HG02981 (cell line): ENCODE measurements around the gene SUFU.
"Not testable (repeated sequence)": the region's sequence is repeated elsewhere in the genome, so short reads cannot be mapped to it uniquely, and the experiment has no call there.

Experiments
- ATAC-seq: cut with Tn5 transposase; IDR thresholded peaks from one replicate; pipeline ENCODE4 v1.9.1; 2021; ENCODE audit warnings: mild to moderate bottlenecking, moderate library complexity; ENCODE audit not compliant: unreplicated experiment

SUFU gene

GRCh38 chr10:102479651-102480050, 24.1 kb upstream of the SUFU start:
- ATAC-seq = no peak

GRCh38 chr10:102480396-102480795, 23.4 kb upstream of the SUFU start:
- ATAC-seq = no peak

- ATAC-seq = no peak
Measured at GRCh38 chr10:102484021-102484420, 19.8 kb upstream of the SUFU start.

- ATAC-seq = no peak
Measured at GRCh38 chr10:102485093-102485784, 18.5 kb upstream of the SUFU start.

GRCh38 chr10:102491136-102491535, 12.6 kb upstream of the SUFU start:
- no peak for ATAC-seq

- no peak for ATAC-seq
Measured at GRCh38 chr10:102492344-102492939, 11.3 kb upstream of the SUFU start.

- ATAC-seq = no peak
Measured at GRCh38 chr10:102492983-102493382, 10.8 kb upstream of the SUFU start.

GRCh38 chr10:102493771-102494170, 10.0 kb upstream of the SUFU start:
- ATAC-seq = no peak

- no peak for ATAC-seq
Measured at GRCh38 chr10:102497545-102497944, 6.2 kb upstream of the SUFU start.

GRCh38 chr10:102499356-102499755, 4.4 kb upstream of the SUFU start:
- ATAC-seq = no peak

GRCh38 chr10:102500686-102501085, 3.1 kb upstream of the SUFU start:
- ATAC-seq = not testable (repeated sequence)

- no peak for ATAC-seq
Measured at GRCh38 chr10:102501201-102502028, 2.4 kb upstream of the SUFU start.

GRCh38 chr10:102502029-102502336, 1.8 kb upstream of the SUFU start:
- ATAC-seq = peak; percentile 67

- ATAC-seq = peak; percentile 41
Measured at GRCh38 chr10:102502337-102503151, 1.2 kb upstream of the SUFU start, which contains the start of gene ACTR1A. Gene ACTR1A, minus strand, starts transcription at chr10:102502712. Its CDS starts 65 bp downstream, at chr10:102502647.

GRCh38 chr10:102504179-102504975, 605 bp downstream of the SUFU start:
- no peak for ATAC-seq

GRCh38 chr10:102504976-102505300, 1.2 kb downstream of the SUFU start:
- ATAC-seq = no peak

GRCh38 chr10:102505462-102506115, 1.8 kb downstream of the SUFU start:
- no peak for ATAC-seq

- ATAC-seq = no peak
Measured at GRCh38 chr10:102507521-102507920, 3.7 kb downstream of the SUFU start.

GRCh38 chr10:102508506-102508905, 4.7 kb downstream of the SUFU start:
- ATAC-seq = no peak

- ATAC-seq = no peak
Measured at GRCh38 chr10:102509387-102509786, 5.6 kb downstream of the SUFU start.
